Measurements from ENCODE around the gene ADRB2.
A peak's percentile ranks its signal among the peaks of the same experiment; 100 is the strongest.

The ADRB2 gene

GRCh38 chr5:148820461-148821395 is 5.7 kb upstream of the ADRB2 start:
- H3K4me3 Mint-ChIP-seq: no peak overlapping the region
- peak; percentile 35 to 56 (median 42) for TF ChIP-seq CTCF (IDR thresholded peaks at IDR 0.05; ENCODE audit: unreplicated experiment in 3 of 3)
- peaks cover 34% of the 10 kb centered on the region for H3K4me1 Mint-ChIP-seq
- peak overlapping the region in 1 of 3 experiments; percentile 36 for H3K27ac Mint-ChIP-seq
- no peaks in the 10 kb centered on the region for H3K9me3 Mint-ChIP-seq
- no peaks in the 10 kb centered on the region for H3K36me3 Mint-ChIP-seq (ENCODE audit: low read depth)
- peaks cover 22% of the 10 kb centered on the region for H3K27me3 Mint-ChIP-seq (ENCODE audit: low read depth)

GRCh38 chr5:148823871-148824270 is 2.5 kb upstream of the ADRB2 start:
- Mint-ChIP-seq H3K27me3 (ENCODE audit: low read depth) (peaks cover 48% of the 10 kb centered on the region), H3K36me3 (ENCODE audit: low read depth) (no peaks in the 10 kb centered on the region), H3K4me1 (peaks cover 36% of the 10 kb centered on the region), H3K4me3 (no peak overlapping the region), H3K27ac (no peak overlapping the region), H3K9me3 (no peaks in the 10 kb centered on the region)
- TF ChIP-seq CTCF (IDR thresholded peaks at IDR 0.05; ENCODE audit: unreplicated experiment in 3 of 3): no peak

GRCh38 chr5:148825716-148826052 is 727 bp upstream of the ADRB2 start:
- Mint-ChIP-seq H3K4me3 (peak overlapping the region; percentile 83 to 87 (median 83)), H3K27ac (peak overlapping the region in 2 of 3 experiments; percentile 11 to 31), H3K27me3 (ENCODE audit: low read depth) (peaks cover 66% of the 10 kb centered on the region), H3K4me1 (peaks cover 39% of the 10 kb centered on the region), H3K9me3 (no peaks in the 10 kb centered on the region), H3K36me3 (ENCODE audit: low read depth) (no peaks in the 10 kb centered on the region)
- no peak for TF ChIP-seq CTCF (IDR thresholded peaks at IDR 0.05; ENCODE audit: unreplicated experiment in 3 of 3)

- no peaks in the 10 kb centered on the region for H3K9me3 Mint-ChIP-seq
- H3K36me3 Mint-ChIP-seq (ENCODE audit: low read depth): no peaks in the 10 kb centered on the region
- no peak for TF ChIP-seq CTCF (IDR thresholded peaks at IDR 0.05; ENCODE audit: unreplicated experiment in 3 of 3)
- peaks cover 38% of the 10 kb centered on the region for H3K4me1 Mint-ChIP-seq
- no peak overlapping the region for H3K27ac Mint-ChIP-seq
- H3K27me3 Mint-ChIP-seq (ENCODE audit: low read depth): peaks cover 76% of the 10 kb centered on the region
- peak overlapping the region; percentile 78 to 87 (median 83) for H3K4me3 Mint-ChIP-seq
These were observed 294 bp downstream of the ADRB2 start for GRCh38 chr5:148826739-148827070.

GRCh38 chr5:148827723-148828122 is 1.3 kb downstream of the ADRB2 start:
- peaks cover 38% of the 10 kb centered on the region for H3K4me1 Mint-ChIP-seq
- H3K4me3 Mint-ChIP-seq: peak overlapping the region; percentile 78 to 87 (median 83)
- H3K9me3 Mint-ChIP-seq: no peaks in the 10 kb centered on the region
- H3K27me3 Mint-ChIP-seq (ENCODE audit: low read depth): peaks cover 82% of the 10 kb centered on the region
- no peaks in the 10 kb centered on the region for H3K36me3 Mint-ChIP-seq (ENCODE audit: low read depth)
- H3K27ac Mint-ChIP-seq: no peak overlapping the region
- TF ChIP-seq CTCF (IDR thresholded peaks at IDR 0.05; ENCODE audit: unreplicated experiment in 3 of 3): no peak
